Measurements from ENCODE around the gene ORC1. TPM values are rescaled to one million over a fixed set of nuclear protein-coding genes. Genes with fewer than 3 reads are reported as not detected.
A peak's percentile ranks its signal among the peaks of the same experiment; 100 is the strongest.

ORC1 gene
- total and polyA plus RNA-seq, 2 of the 8 experiments (the other 6 are each of a cell fraction or from before 2014, with no cell fraction given) = 36.9 to 49.0 TPM

DNA sequence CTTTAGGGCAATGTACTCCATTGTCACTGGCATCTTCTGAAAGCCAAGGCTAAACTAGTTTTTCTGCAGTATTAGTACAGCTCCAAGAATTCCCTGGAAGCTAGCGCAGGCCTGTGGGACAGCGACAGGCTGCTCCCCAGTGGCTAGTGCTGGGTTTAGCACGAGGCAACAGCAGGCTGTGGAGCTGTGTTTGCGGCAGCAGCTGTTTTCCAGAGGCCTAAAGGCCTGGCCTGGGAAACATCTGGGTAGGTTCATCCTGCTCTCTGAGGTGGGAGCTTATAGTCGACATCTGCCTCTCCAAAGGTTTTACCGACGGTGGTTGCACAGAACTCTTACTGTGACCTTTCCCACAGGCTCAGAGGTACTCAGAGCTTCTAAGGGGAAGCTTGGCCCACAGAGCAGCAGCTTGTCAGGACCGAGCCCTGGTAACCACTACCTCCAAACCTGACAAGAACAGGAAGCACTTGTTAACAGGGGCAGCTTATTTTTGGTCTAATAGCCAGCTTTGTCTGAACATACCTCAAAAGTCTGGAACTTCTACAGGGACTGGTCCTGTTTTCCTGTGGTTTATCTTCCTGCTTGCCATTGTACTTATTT lies 55.4 kb downstream of the ORC1 start:
- Histone ChIP-seq H3K79me1 (ENCODE audit: low read depth, low read length) (no peaks in the 10 kb centered on the region), H2BK20ac (ENCODE audit: low read length) (no peak overlapping the region), H4K5ac (ENCODE audit: insufficient read length, low read depth, low read length) (no peak overlapping the region), H3K27me3 (replicated peaks in 1 of 4; ENCODE audit: control insufficient read depth in 3 of 4, extremely low read depth in 1 of 4, insufficient read depth in 3 of 4, low read length in 3 of 4) (no peaks in the 10 kb centered on the region), H3K4me1 (replicated peaks in 1 of 4; ENCODE audit: control insufficient read depth in 3 of 4, insufficient read depth in 4 of 4, low read length in 3 of 4) (peaks cover 1 to 12% (median 4%) of the 10 kb centered on the region in 4 experiments; a peak in 5 of 7 replicates), H3K27ac (ENCODE audit: low read depth, low read length) (no peak overlapping the region), H3K9ac (replicated peaks in 1 of 4; ENCODE audit: extremely low read depth in 1 of 4, low read depth in 3 of 4, low read length in 3 of 4) (no peak overlapping the region), H2BK120ac (replicated peaks; ENCODE audit: low read depth, low read length) (no peak overlapping the region), H3K36me3 (ENCODE audit: control insufficient read depth in 2 of 4, insufficient read depth in 4 of 4, low read length in 3 of 4) (peaks cover 4 to 19% (median 11%) of the 10 kb centered on the region in 4 experiments; a peak in 6 of 8 replicates), H3K18ac (ENCODE audit: extremely low read depth, low read length) (no peak overlapping the region), H3K4me3 (ENCODE audit: extremely low read depth in 1 of 4, insufficient read depth in 2 of 4, low read depth in 3 of 4, low read length in 4 of 4) (no peak overlapping the region), H3K23ac (ENCODE audit: insufficient read length) (no peak overlapping the region), H3K23me2 (ENCODE audit: low read depth, low read length) (no peaks in the 10 kb centered on the region), H2BK5ac (ENCODE audit: low read depth, low read length) (no peak overlapping the region), H3K14ac (ENCODE audit: insufficient read length) (no peak overlapping the region), H4K91ac (replicated peaks; ENCODE audit: insufficient read length, low read length) (no peak overlapping the region), H3K56ac (replicated peaks; ENCODE audit: insufficient read length, low read depth, low read length) (no peak overlapping the region), H2AK5ac (ENCODE audit: low read depth, low read length) (no peak overlapping the region), H3K79me2 (ENCODE audit: control insufficient read depth in 1 of 2, insufficient read depth in 2 of 2, low read length in 2 of 2) (no peaks in the 10 kb centered on the region), H2BK12ac (ENCODE audit: low read depth, low read length) (peak overlapping the region; percentile 28; the same call in 1 of the 2 replicates), H3K4ac (replicated peaks; ENCODE audit: insufficient read length, low read depth, low read length) (no peak overlapping the region), H4K8ac (ENCODE audit: extremely low read depth, insufficient read depth, low read length) (peak overlapping the region; percentile 71; the same call in 1 of the 2 replicates), H3K9me3 (ENCODE audit: insufficient read depth in 2 of 2, low read depth in 1 of 2, low read length in 1 of 2) (no peaks in the 10 kb centered on the region), H3K4me2 (ENCODE audit: insufficient read depth in 1 of 2, low read depth in 2 of 2, low read length in 2 of 2) (no peak overlapping the region), H4K20me1 (replicated peaks in 1 of 2; ENCODE audit: control insufficient read depth in 1 of 2, insufficient read depth in 2 of 2, low read length in 2 of 2) (no peaks in the 10 kb centered on the region), H2AFZ (ENCODE audit: low read length) (no peak overlapping the region), H2BK15ac (ENCODE audit: low read length) (0 out of 2 replicates have a peak overlapping the region, but pooled peaks have one; percentile 21)
- 70% methylated on average over 8 of the region's 8 CpGs; no CpG with 5 or more reads in 1 of the 2 experiments for WGBS, 2 experiments (ENCODE audit: extremely low coverage in 1 of 2, insufficient coverage in 1 of 2, insufficient read length in 1 of 2, insufficient replicate concordance in 2 of 2, low coverage in 1 of 2, low lambda C conversion rate in 2 of 2, missing lambda C conversion rate in 1 of 2)
- DNase-seq (ENCODE audit: low read depth in 1 of 2, low spot score in 2 of 2) (peak; percentile 51 to 63), FAIRE-seq (peak; percentile 70)
- TF ChIP-seq JUN (IDR thresholded peaks at IDR 0.05; ENCODE audit: low read depth, low read length) (no peak), TBP (IDR thresholded peaks at IDR 0.05; ENCODE audit: low read depth, low read length) (peak; percentile 35; the same call in 1 of the 2 replicates), TEAD4 (IDR thresholded peaks at IDR 0.05; ENCODE audit: low read depth, low read length) (0 out of 2 replicates have a peak, but pooled peaks have one; percentile 25), RAD21 (IDR thresholded peaks at IDR 0.05 in 1 of 2, conservative IDR thresholded peaks at IDR 0.05 in 1 of 2; ENCODE audit: low read depth in 2 of 2, low read length in 2 of 2) (peak; percentile 90 to 94), CTCF (IDR thresholded peaks at IDR 0.05; ENCODE audit: control extremely low read depth in 1 of 3, insufficient read depth in 1 of 3, low read depth in 1 of 3, low read length in 3 of 3) (peak; percentile 71 to 84 (median 78)), BCL11A (IDR thresholded peaks at IDR 0.05; ENCODE audit: low read depth in 2 of 2, low read length in 2 of 2) (no peak), SIN3A (conservative IDR thresholded peaks at IDR 0.05 in 1 of 2, IDR thresholded peaks at IDR 0.05 in 1 of 2; ENCODE audit: low read depth in 1 of 2, low read length in 2 of 2) (0 out of 4 replicates have a peak, but pooled peaks of 1 of the 2 experiments have one; percentile 39)
- TF ChIP-seq, protein P1, sequence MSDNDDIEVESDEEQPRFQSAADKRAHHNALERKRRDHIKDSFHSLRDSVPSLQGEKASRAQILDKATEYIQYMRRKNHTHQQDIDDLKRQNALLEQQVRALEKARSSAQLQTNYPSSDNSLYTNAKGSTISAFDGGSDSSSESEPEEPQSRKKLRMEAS (IDR thresholded peaks at IDR 0.05) = peak; percentile 58
- ChIA-PET POLR2A (ENCODE audit: partially characterized antibody) (interaction anchor here (0.7 to 1.8 kb wide), 11 partner anchors 10 to 294 kb away, joined by 3 to 10 read pairs (median 4); partner anchors contain the start of genes ORC1, PRPF38A and TXNDC12), CTCF (ENCODE audit: partially characterized antibody) (interaction anchor here (0.6 to 2.2 kb wide), 26 partner anchors 11 to 1492 kb away, joined by 3 to 11 read pairs (median 4); partner anchors contain the start of genes CC2D1B and ZFYVE9)
